HepG2 (cell line): ENCODE data around the gene NLRP6. TPM values are rescaled to one million over a fixed set of nuclear protein-coding genes. Genes with fewer than 3 reads are reported as not detected.

Source experiments
- ATAC-seq: fragments of 200-7000 bp; cut with Tn5 transposase; 3 replicates; pipeline ENCODE4 v1.9.1; 2020; ENCODE audit warnings: mild to moderate bottlenecking, moderate library complexity
- BruUV-seq: library from RNA; stranded (reverse); fragments of 400-500 nt; replicated peaks from 2 replicates; lab custom pipeline; 2021; lab: Mats Ljungman, UMichigan
- CTCF ChIA-PET: fragments of 300-600 bp; formaldehyde crosslinking; extraction: SDS; loops from one replicate; lab custom pipeline; 2021; ENCODE audit warnings: low total read pairs, inconsistent platforms, low intra/inter-chr PET ratio; lab: Yijun Ruan, JAX
- POLR2A ChIA-PET: fragments of 350-600 bp; sonication (Branson Sonifier 250); formaldehyde crosslinking; loops from one replicate; lab custom pipeline; 2020; ENCODE audit warnings: antibody characterized with exemption, inconsistent platforms; lab: Yijun Ruan, JAX
- DNase-seq: peaks from one replicate; pipeline ENCODE4 v3.0.0-alpha.2; 2015; ENCODE audit warnings: low spot score
- FAIRE-seq: peaks from 3 replicates; lab custom pipeline; 2011; peaks lifted over from hg19 to GRCh38; lab: Jason Lieb, UNC
- H2AFZ ChIP-seq: one replicate; pipeline ENCODE4 v1.6.1; 2011; ENCODE audit warnings: low read length, inconsistent platforms
- H3K27ac ChIP-seq: fragments of 300-600 bp; 3 replicates; pipeline ENCODE4 v1.8.0; 2011; ENCODE audit warnings: mixed run types, mild to moderate bottlenecking, mixed read lengths, low read length, inconsistent platforms; ENCODE audit not compliant: insufficient read depth; ENCODE audit errors: extremely low read length
- H3K27me3 ChIP-seq, 2 experiments: fragments of 200-600 bp in 1 of 2; 2 replicates in 1 of 2; 3 replicates in 1 of 2; pipeline versions ENCODE4 v1.6.0 to v1.8.0; 2011; ENCODE audit warnings: low read length in 2 of 2, mild to moderate bottlenecking in 2 of 2, moderate library complexity in 2 of 2, inconsistent platforms in 1 of 2; ENCODE audit not compliant: insufficient read depth in 2 of 2, control insufficient read depth in 1 of 2
- H3K36me3 ChIP-seq, 2 experiments: fragments of 200-600 bp in 1 of 2; replicated peaks in 1 of 2; 2 replicates in 1 of 2; 3 replicates in 1 of 2; pipeline versions ENCODE4 v1.5.1 to v1.8.0; 2011; ENCODE audit warnings: low read length in 2 of 2, inconsistent platforms in 1 of 2; ENCODE audit not compliant: insufficient read depth in 2 of 2, control insufficient read depth in 1 of 2
- H3K4me1 ChIP-seq: 2 replicates; pipeline ENCODE4 v1.5.1; 2012; ENCODE audit warnings: low read length, inconsistent platforms; ENCODE audit not compliant: insufficient read depth
- H3K4me2 ChIP-seq: 2 replicates; pipeline ENCODE4 v1.6.0; 2011; ENCODE audit warnings: low read depth, low read length, inconsistent platforms
- H3K4me3 ChIP-seq, 3 experiments: fragments of 200-600 bp in 1 of 3; sonication (generic), shearing (Covaris generic) in 1 of 3; replicated peaks in 1 of 3; 2 replicates each; pipeline ENCODE4 v1.5.1; 2011 to 2016; ENCODE audit warnings: low read length in 3 of 3, inconsistent platforms in 2 of 3, low read depth in 2 of 3, mild to moderate bottlenecking in 2 of 3, control low read depth in 1 of 3, mixed read lengths in 1 of 3; ENCODE audit not compliant: insufficient read depth in 1 of 3
- H3K79me2 ChIP-seq: one replicate; pipeline ENCODE4 v1.6.1; 2011; ENCODE audit warnings: low read length, inconsistent platforms; ENCODE audit not compliant: insufficient read depth
- H3K9ac ChIP-seq: 2 replicates; pipeline ENCODE4 v1.6.0; 2011; ENCODE audit warnings: mild to moderate bottlenecking, low read depth, low read length, inconsistent platforms; ENCODE audit not compliant: insufficient read depth
- H3K9me3 ChIP-seq: 2 replicates; pipeline ENCODE4 v1.5.1; 2012; ENCODE audit warnings: mild to moderate bottlenecking, low read length
- H4K20me1 ChIP-seq: 2 replicates; pipeline ENCODE4 v1.6.0; 2011; ENCODE audit warnings: inconsistent platforms, mild to moderate bottlenecking, low read length, moderate library complexity; ENCODE audit not compliant: insufficient read depth
- CTCF ChIP-seq: sonication (generic); formaldehyde crosslinking; IDR thresholded peaks from 2 replicates; pipeline ENCODE4 v1.5.0; 2020; ENCODE audit warnings: mild to moderate bottlenecking, missing genetic modification reagents, moderate library complexity
- KDM5A ChIP-seq: fragments of 200-600 bp; sonication (generic); IDR thresholded peaks from 2 replicates; pipeline ENCODE4 v1.7.0; 2018; ENCODE audit warnings: antibody characterized with exemption, mild to moderate bottlenecking, low read length, borderline replicate concordance
- SAP130 ChIP-seq: IDR thresholded peaks from 2 replicates; pipeline ENCODE4 v1.6.1; 2016; ENCODE audit warnings: low read depth
- SP1 ChIP-seq, 2 experiments: fragments of 450-650 bp in 1 of 2; sonication (generic) in 1 of 2; formaldehyde crosslinking in 1 of 2; IDR thresholded peaks; 2 replicates each; pipeline versions ENCODE4 v1.4.0 to v1.6.1; 2016 to 2020; ENCODE audit warnings: missing genetic modification reagents in 1 of 2
- TGIF2 ChIP-seq: IDR thresholded peaks from 2 replicates; pipeline ENCODE4 v1.6.1; 2016; ENCODE audit warnings: control low read depth, missing compliant biosample characterization
- ZFP41 ChIP-seq: sonication (generic); formaldehyde crosslinking; IDR thresholded peaks from 2 replicates; pipeline ENCODE4 v1.4.0; 2020; ENCODE audit warnings: mild to moderate bottlenecking, missing genetic modification reagents, borderline replicate concordance
- ZNF296 ChIP-seq: sonication (generic); formaldehyde crosslinking; conservative IDR thresholded peaks from 2 replicates; pipeline ENCODE4 v1.5.0; 2020; ENCODE audit warnings: mild to moderate bottlenecking, missing genetic modification reagents
- WGBS: methylation state at CpG from one replicate; pipeline ENCODE4 v1.1.6; 2017; ENCODE audit warnings: low lambda C conversion rate; 5-methylcytosine and 5-hydroxymethylcytosine counted together
- in situ Hi-C: cut with HindIII; loops from 2 replicates; pipeline ENCODE4 v1.10.0; 2017; ENCODE audit warnings: low pct_unique_long_range_greater_than_20kb; ENCODE audit not compliant: extremely low pct_ligation_motif_present
- intact Hi-C: fragments of 100-400 bp; cut with micrococcal nuclease; formaldehyde crosslinking; loops from one replicate; pipeline ENCODE4 v1.10.0; 2022; ENCODE audit not compliant: unreplicated experiment
- polyA plus RNA-seq, 8 experiments: library from polyadenylated mRNA; depleted of rRNA in 3 of 8; stranded (reverse) in 7 of 8; unstranded in 1 of 8; fragments of >200 nt; fragmentation: Illumina TruSeq in 4 of 8; extraction: Trizol in 4 of 8; gene quantifications; 2 replicates each; pipeline versions ENCODE4 v1.2.1 to v1.2.3, GENCODE V29; 2011 to 2016; ENCODE audit warnings: low read depth in 4 of 8, missing spikeins in 1 of 8, mixed read lengths in 1 of 8; ENCODE audit not compliant: insufficient read depth in 1 of 8
- total RNA-seq, 5 experiments: library from RNA; depleted of rRNA; stranded (reverse); fragments of >200 nt; fragmentation: Illumina TruSeq; extraction: Trizol; gene quantifications; 2 replicates each; pipeline ENCODE4 v1.2.3, GENCODE V29; 2016; ENCODE audit warnings: low read depth in 1 of 5

The NLRP6 gene
- total and polyA plus RNA-seq, 2 of the 13 experiments (the other 11 are each of a cell fraction or from before 2014, with no cell fraction given), result not detected

GRCh38 chr11:313304-313786 lies 35.1 kb downstream of the NLRP6 start:
- Histone ChIP-seq H3K4me1 (peaks cover 66% of the 10 kb centered on the region), H3K27me3 (no peaks in the 10 kb centered on the region), H3K4me3 (no peak overlapping the region; a peak in 1 of 6 replicates), H3K27ac (no peak overlapping the region), H2AFZ (no peak overlapping the region), H4K20me1 (no peaks in the 10 kb centered on the region), H3K36me3 (no peaks in the 10 kb centered on the region)
- CTCF ChIA-PET, result no interaction called here
- intact Hi-C loops, result no loop called here
- in situ Hi-C loops, result no loop called here
- DNase-seq, result no peak
- TF ChIP-seq KDM5A, result no peak
- no peak for TF ChIP-seq ZFP41 (CRISPR knock-in tag)
- TF ChIP-seq TGIF2 (CRISPR knock-in tag), result no peak
- TF ChIP-seq ZNF296 (CRISPR knock-in tag), result no peak
- TF ChIP-seq, all 625 proteins: peak for 0
- POLR2A ChIA-PET, result interaction anchor here (1.7 to 2.7 kb wide), 2 partner anchors 40 to 42 kb away, joined by 4 to 9 read pairs; no protein-coding TSS in a partner anchor
- no TSS peak for BruUV-seq
- 61% methylated on average over 3 of the region's 8 CpGs for WGBS
- Histone ChIP-seq H3K9me3 (no peaks in the 10 kb centered on the region), H3K9ac (no peak overlapping the region), H3K79me2 (peaks cover 7% of the 10 kb centered on the region), H3K4me2 (no peak overlapping the region; the same call in 1 of the 2 replicates)
- no peak for ATAC-seq
- FAIRE-seq, result no peak

DNA sequence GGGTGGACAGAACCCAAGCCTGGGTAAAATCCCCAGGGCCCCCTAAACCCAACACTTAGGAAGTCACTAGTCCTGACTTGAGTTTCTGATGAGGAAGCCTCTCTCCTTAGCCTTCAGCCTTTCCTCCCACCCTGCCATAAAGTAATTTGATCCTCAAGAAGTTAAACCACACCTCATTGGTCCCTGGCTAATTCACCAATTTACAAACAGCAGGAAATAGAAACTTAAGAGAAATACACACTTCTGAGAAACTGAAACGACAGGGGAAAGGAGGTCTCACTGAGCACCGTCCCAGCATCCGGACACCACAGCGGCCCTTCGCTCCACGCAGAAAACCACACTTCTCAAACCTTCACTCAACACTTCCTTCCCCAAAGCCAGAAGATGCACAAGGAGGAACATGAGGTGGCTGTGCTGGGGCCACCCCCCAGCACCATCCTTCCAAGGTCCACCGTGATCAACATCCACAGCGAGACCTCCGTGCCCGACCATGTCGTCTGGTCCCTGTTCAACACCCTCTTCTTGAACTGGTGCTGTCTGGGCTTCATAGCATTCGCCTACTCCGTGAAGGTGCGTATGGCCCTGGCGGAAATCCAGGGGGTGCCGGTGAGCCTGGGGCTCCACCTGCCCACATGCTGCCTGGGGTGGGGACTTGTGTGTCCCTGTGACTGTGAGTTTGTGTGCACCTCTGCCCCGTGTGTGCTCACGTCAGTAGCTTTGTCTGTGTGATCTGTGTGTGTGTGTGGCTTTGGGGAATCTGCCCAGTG lies 35.8 kb downstream of the NLRP6 start, which contains the start of gene IFITM1:
IFITM1 (plus strand) TSS at position 254 of the 767 bp plus-strand sequence; CDS start at position 385, 131 bp downstream.
- CTCF ChIA-PET, result no interaction called here
- peak; percentile 42; the same call in 1 of the 2 replicates for TF ChIP-seq SAP130 (CRISPR knock-in tag)
- no peak for TF ChIP-seq SP1 (IDR thresholded peaks at IDR 0.05)
- TF ChIP-seq SP1 (CRISPR knock-in tag; IDR thresholded peaks at IDR 0.05), result no peak
- peak; percentile 31 for TF ChIP-seq CTCF

More for the DNA sequence above, 35.8 kb downstream of the NLRP6 start, which contains the start of gene IFITM1:
- peak within 1 kb of the TSS; percentile 29; the same call in 1 of the 2 replicates for H3K9ac ChIP-seq
- in situ Hi-C loops, result no loop called here
- FAIRE-seq, result no peak
- POLR2A ChIA-PET, result interaction anchor here (1.0 to 2.7 kb wide), 4 partner anchors 8 to 40 kb away, joined by 3 to 9 read pairs (median 7); no protein-coding TSS in a partner anchor
- peak within 1 kb of the TSS; percentile 12 to 55 (median 44); a peak in 4 of 6 replicates for H3K4me3 ChIP-seq
- peaks cover 7% of the 10 kb centered on the region for H3K79me2 ChIP-seq
- H3K27ac ChIP-seq, result no peak within 1 kb of the TSS
- DNase-seq, result no peak
- intact Hi-C loops, result no loop called here
- no peaks in the 10 kb centered on the region for H4K20me1 ChIP-seq
- no peaks in the 10 kb centered on the region for H3K36me3 ChIP-seq
- peak within 1 kb of the TSS; percentile 69 for H3K4me2 ChIP-seq
- H3K9me3 ChIP-seq, result no peaks in the 10 kb centered on the region
- peaks cover 63% of the 10 kb centered on the region for H3K4me1 ChIP-seq
- ATAC-seq, result peak; percentile 9
- WGBS, result 51% methylated on average over 12 of the region's 18 CpGs
- BruUV-seq, result no TSS peak
- H3K27me3 ChIP-seq, result no peaks in the 10 kb centered on the region
- H2AFZ ChIP-seq, result no peak within 1 kb of the TSS
